Keratinocyte (primary cell): Measurements from ENCODE around the gene ZNF248. TPM values are rescaled to one million over a fixed set of nuclear protein-coding genes. Genes with fewer than 3 reads are reported as not detected.

Source experiments
- DNase-seq: peaks from one replicate; pipeline ENCODE4 v3.0.0-alpha.2; 2011; ENCODE audit warnings: low read depth, missing footprints, low spot score
- FAIRE-seq: peaks from 2 replicates; lab custom pipeline; 2011; peaks lifted over from hg19 to GRCh38; lab: Jason Lieb, UNC
- H2AFZ ChIP-seq: 2 replicates; pipeline ENCODE4 v1.6.0; 2012; ENCODE audit warnings: low read length, control low read depth, inconsistent platforms; ENCODE audit not compliant: control insufficient read depth
- H3K27ac ChIP-seq: 2 replicates; pipeline ENCODE4 v1.5.1; 2011; ENCODE audit warnings: low read length; ENCODE audit not compliant: control insufficient read depth, insufficient read depth
- H3K27me3 ChIP-seq: 3 replicates; pipeline ENCODE4 v1.6.0; 2011; ENCODE audit warnings: low read length; ENCODE audit not compliant: control insufficient read depth, insufficient read depth; ENCODE audit errors: extremely low read depth
- H3K36me3 ChIP-seq, 2 experiments: 2 replicates in 1 of 2; 3 replicates in 1 of 2; pipeline ENCODE4 v1.5.1; 2011; ENCODE audit warnings: low read length in 2 of 2, mild to moderate bottlenecking in 1 of 2; ENCODE audit not compliant: control insufficient read depth in 2 of 2, insufficient read depth in 2 of 2; ENCODE audit errors: extremely low read depth in 1 of 2
- H3K4me1 ChIP-seq: 3 replicates; pipeline ENCODE4 v1.5.1; 2011; ENCODE audit warnings: low read length; ENCODE audit not compliant: control insufficient read depth, insufficient read depth; ENCODE audit errors: extremely low read depth
- H3K4me2 ChIP-seq: 3 replicates; pipeline ENCODE4 v1.6.0; 2011; ENCODE audit warnings: low read depth, low read length; ENCODE audit not compliant: control insufficient read depth, insufficient read depth; ENCODE audit errors: extremely low read depth
- H3K4me3 ChIP-seq, 3 experiments: fragments of 200-600 bp in 1 of 3; sonication (generic) in 1 of 3; 2 replicates in 2 of 3; 3 replicates in 1 of 3; pipeline ENCODE4 v1.5.1; 2011 to 2016; ENCODE audit warnings: low read length in 3 of 3, mild to moderate bottlenecking in 3 of 3, control low read depth in 2 of 3, inconsistent platforms in 1 of 3, low read depth in 1 of 3, mixed read lengths in 1 of 3, mixed run types in 1 of 3, moderate library complexity in 1 of 3; ENCODE audit not compliant: control insufficient read depth in 2 of 3, insufficient read depth in 2 of 3; ENCODE audit errors: extremely low read depth in 1 of 3
- H3K79me2 ChIP-seq: 2 replicates; pipeline ENCODE4 v1.6.0; 2012; ENCODE audit warnings: low read length; ENCODE audit not compliant: control insufficient read depth, insufficient read depth
- H3K9ac ChIP-seq: 3 replicates; pipeline ENCODE4 v1.6.0; 2011; ENCODE audit warnings: low read length; ENCODE audit not compliant: control insufficient read depth, insufficient read depth; ENCODE audit errors: extremely low read depth
- H3K9me1 ChIP-seq: 3 replicates; pipeline ENCODE4 v1.6.0; 2011; ENCODE audit warnings: low read length; ENCODE audit not compliant: control insufficient read depth, insufficient read depth; ENCODE audit errors: extremely low read depth
- H3K9me3 ChIP-seq: 2 replicates; pipeline ENCODE4 v1.5.1; 2012; ENCODE audit warnings: low read depth, low read length; ENCODE audit not compliant: control insufficient read depth
- H4K20me1 ChIP-seq: 3 replicates; pipeline ENCODE4 v1.6.0; 2011; ENCODE audit warnings: low read length; ENCODE audit not compliant: control insufficient read depth, insufficient read depth; ENCODE audit errors: extremely low read depth
- EZH2 ChIP-seq: IDR thresholded peaks from one replicate; pipeline ENCODE4 v1.6.1; 2012; ENCODE audit warnings: inconsistent platforms, mild to moderate bottlenecking, low read length, moderate library complexity
- dilution Hi-C: fragments of 300-500 bp; cut with MboI; formaldehyde crosslinking; loops from one replicate; pipeline ENCODE4 v1.7.0; 2020; ENCODE audit warnings: low sequenced_read_pairs; ENCODE audit not compliant: extremely low pct_ligation_motif_present
- polyA plus RNA-seq, 5 experiments: library from polyadenylated mRNA; depleted of rRNA in 3 of 5; stranded (reverse) in 3 of 5; stranded (forward) in 1 of 5; unstranded in 1 of 5; fragments of >200 nt; gene quantifications; 1 replicate in 1 of 5; 2 replicates in 3 of 5; 3 replicates in 1 of 5; pipeline versions ENCODE4 v1.2.1 to v1.2.3, GENCODE V29; 2011 to 2012; ENCODE audit warnings: missing spikeins in 2 of 5, low read depth in 1 of 5, low replicate concordance in 1 of 5
- TF ChIP-seq, protein P1 (sequence below), 3 experiments: IDR thresholded peaks in 1 of 3; conservative IDR thresholded peaks in 1 of 3; optimal IDR thresholded peaks in 1 of 3; 2 replicates in 2 of 3; 3 replicates in 1 of 3; pipeline versions ENCODE3 to v1.5.1; 2011; ENCODE audit warnings: low read length in 3 of 3, mild to moderate bottlenecking in 3 of 3, moderate library complexity in 2 of 3, control low read depth in 1 of 3, inconsistent platforms in 1 of 3; ENCODE audit not compliant: insufficient read depth in 2 of 3; ENCODE audit errors: extremely low read depth in 1 of 3

The ZNF248 gene
- polyA plus RNA-seq, 1 donor (not counting 4 experiments of a cell fraction or from before 2014, with no cell fraction given), result 4.9 TPM

DNA sequence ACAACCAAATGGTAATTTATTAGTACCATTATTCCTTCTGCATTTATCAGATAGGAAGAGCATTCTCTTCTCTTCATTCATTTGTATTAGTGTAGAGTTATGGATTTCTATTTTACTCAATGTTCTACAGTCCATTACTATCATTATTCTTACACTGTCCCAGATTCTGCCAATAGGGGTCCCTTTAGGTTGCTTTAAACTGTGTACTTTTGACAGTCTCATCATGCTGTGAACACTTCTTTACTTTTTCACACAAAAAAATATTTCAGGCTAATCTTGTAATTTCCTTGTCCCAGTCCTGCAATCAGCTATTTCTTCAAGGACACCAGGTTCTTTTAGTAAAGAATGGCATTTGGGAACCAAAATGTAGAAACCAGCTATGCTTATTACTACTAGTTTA, 99.3 kb downstream of the ZNF248 start:
- Histone ChIP-seq H3K9me1 (no peaks in the 10 kb centered on the region), H3K27me3 (no peaks in the 10 kb centered on the region), H3K79me2 (no peaks in the 10 kb centered on the region), H4K20me1 (no peaks in the 10 kb centered on the region), H2AFZ (no peak overlapping the region), H3K36me3 (no peaks in the 10 kb centered on the region), H3K27ac (no peak overlapping the region), H3K4me3 (no peak overlapping the region), H3K4me2 (no peak overlapping the region), H3K9me3 (peaks cover 1% of the 10 kb centered on the region), H3K9ac (no peak overlapping the region), H3K4me1 (no peaks in the 10 kb centered on the region)
- DNase-seq, result no peak
- dilution Hi-C loops, result no loop called here
- TF ChIP-seq, protein P1, sequence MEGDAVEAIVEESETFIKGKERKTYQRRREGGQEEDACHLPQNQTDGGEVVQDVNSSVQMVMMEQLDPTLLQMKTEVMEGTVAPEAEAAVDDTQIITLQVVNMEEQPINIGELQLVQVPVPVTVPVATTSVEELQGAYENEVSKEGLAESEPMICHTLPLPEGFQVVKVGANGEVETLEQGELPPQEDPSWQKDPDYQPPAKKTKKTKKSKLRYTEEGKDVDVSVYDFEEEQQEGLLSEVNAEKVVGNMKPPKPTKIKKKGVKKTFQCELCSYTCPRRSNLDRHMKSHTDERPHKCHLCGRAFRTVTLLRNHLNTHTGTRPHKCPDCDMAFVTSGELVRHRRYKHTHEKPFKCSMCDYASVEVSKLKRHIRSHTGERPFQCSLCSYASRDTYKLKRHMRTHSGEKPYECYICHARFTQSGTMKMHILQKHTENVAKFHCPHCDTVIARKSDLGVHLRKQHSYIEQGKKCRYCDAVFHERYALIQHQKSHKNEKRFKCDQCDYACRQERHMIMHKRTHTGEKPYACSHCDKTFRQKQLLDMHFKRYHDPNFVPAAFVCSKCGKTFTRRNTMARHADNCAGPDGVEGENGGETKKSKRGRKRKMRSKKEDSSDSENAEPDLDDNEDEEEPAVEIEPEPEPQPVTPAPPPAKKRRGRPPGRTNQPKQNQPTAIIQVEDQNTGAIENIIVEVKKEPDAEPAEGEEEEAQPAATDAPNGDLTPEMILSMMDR (optimal IDR thresholded peaks at IDR 0.05 in 1 of 3, IDR thresholded peaks at IDR 0.05 in 1 of 3, conservative IDR thresholded peaks at IDR 0.05 in 1 of 3; ENCODE audit: extremely low read depth in 1 of 3, insufficient read depth in 2 of 3, low read length in 3 of 3), result no peak
- TF ChIP-seq EZH2, result no peak
- FAIRE-seq, result no peak

DNA sequence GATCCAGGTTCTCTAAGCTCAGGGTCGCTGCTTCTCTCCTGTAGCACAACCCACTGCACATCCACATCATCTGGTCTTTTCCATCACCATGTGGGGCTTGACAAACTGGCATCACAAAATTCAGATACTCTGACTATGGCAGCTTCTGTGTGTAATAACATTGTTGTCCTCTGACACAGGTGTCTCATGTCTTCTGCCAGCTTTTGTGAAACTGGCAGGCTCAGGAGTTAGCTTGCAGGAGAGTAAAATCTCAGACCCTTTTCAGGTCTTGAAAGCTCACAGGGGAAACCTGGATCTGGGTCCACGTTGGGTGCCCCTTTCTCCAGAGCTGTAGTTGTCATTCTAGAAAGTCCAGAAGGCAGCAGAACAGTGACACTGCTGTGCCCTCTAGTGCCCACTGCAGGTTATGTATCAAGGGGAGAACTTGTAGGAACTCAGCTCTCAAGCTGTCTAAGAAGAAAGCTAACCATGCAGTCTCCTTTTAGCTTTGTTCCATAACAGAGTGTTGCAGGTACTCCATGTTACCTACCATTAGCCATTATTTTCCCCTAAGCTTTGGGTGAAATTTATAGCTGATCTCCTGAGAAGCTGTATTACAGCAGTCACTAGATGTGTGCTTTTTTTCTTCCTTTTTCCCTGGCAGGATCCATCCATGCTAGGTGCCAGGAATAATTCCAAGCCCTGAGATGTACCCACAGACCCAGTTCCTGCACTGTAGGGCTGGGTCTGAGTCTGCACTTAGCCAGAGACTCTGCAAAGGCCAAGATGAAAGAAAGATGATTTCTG, 102.7 kb downstream of the ZNF248 start:
- no peak for DNase-seq
- H3K9me3 ChIP-seq, result peaks cover 5% of the 10 kb centered on the region

More for the DNA sequence above, 102.7 kb downstream of the ZNF248 start:
- H3K4me2 ChIP-seq, result no peak overlapping the region
- no peaks in the 10 kb centered on the region for H3K27me3 ChIP-seq
- no peak overlapping the region for H2AFZ ChIP-seq
- dilution Hi-C loops, result no loop called here
- no peak overlapping the region for H3K27ac ChIP-seq
- H3K4me3 ChIP-seq, result no peak overlapping the region
- no peak for FAIRE-seq
- TF ChIP-seq, protein P1 (optimal IDR thresholded peaks at IDR 0.05 in 1 of 3, IDR thresholded peaks at IDR 0.05 in 1 of 3, conservative IDR thresholded peaks at IDR 0.05 in 1 of 3; ENCODE audit: extremely low read depth in 1 of 3, insufficient read depth in 2 of 3, low read length in 3 of 3), result peak in 2 of 3 experiments; percentile 38 to 63
- no peak for TF ChIP-seq EZH2
- H4K20me1 ChIP-seq, result no peaks in the 10 kb centered on the region
- H3K9me1 ChIP-seq, result no peaks in the 10 kb centered on the region
- no peak overlapping the region for H3K9ac ChIP-seq
- H3K36me3 ChIP-seq, result no peaks in the 10 kb centered on the region
- no peaks in the 10 kb centered on the region for H3K4me1 ChIP-seq
- no peaks in the 10 kb centered on the region for H3K79me2 ChIP-seq
